Activated T-cell treated with anti-CD3 and anti-CD28 coated beads for 1 hour (primary cell): ENCODE measurements around the gene CBX6.

Experiments
- DNase-seq: peaks from one replicate; pipeline ENCODE4 v3.0.0-alpha.2; 2020; ENCODE audit warnings: low read depth

The CBX6 gene

GRCh38 chr22:38873469-38874411, 1.7 kb upstream of the CBX6 start:
- DNase-seq = peak; percentile 43

- no peak for DNase-seq
Measured at GRCh38 chr22:38872831-38873248, 824 bp upstream of the CBX6 start.

- DNase-seq = no peak
Measured at GRCh38 chr22:38871360-38872171, 450 bp downstream of the CBX6 start.

- no peak for DNase-seq
Measured at GRCh38 chr22:38870791-38871359, 1.1 kb downstream of the CBX6 start.

- DNase-seq = peak; percentile 86
Measured at GRCh38 chr22:38870312-38870741, 1.7 kb downstream of the CBX6 start.

GRCh38 chr22:38869663-38870062, 2.4 kb downstream of the CBX6 start:
- DNase-seq = no peak

- DNase-seq = peak; percentile 88
Measured at GRCh38 chr22:38868886-38869381, 3.1 kb downstream of the CBX6 start.

- DNase-seq = no peak
Measured at GRCh38 chr22:38868286-38868721, 3.7 kb downstream of the CBX6 start.

GRCh38 chr22:38867471-38868285, 4.3 kb downstream of the CBX6 start:
- no peak for DNase-seq

- DNase-seq = no peak
Measured at GRCh38 chr22:38867124-38867455, 4.9 kb downstream of the CBX6 start.

- no peak for DNase-seq
Measured at GRCh38 chr22:38866399-38867123, 5.5 kb downstream of the CBX6 start.

GRCh38 chr22:38866024-38866398, 6.0 kb downstream of the CBX6 start:
- no peak for DNase-seq

- DNase-seq = no peak
Measured at GRCh38 chr22:38865201-38866023, 6.6 kb downstream of the CBX6 start.

- no peak for DNase-seq
Measured at GRCh38 chr22:38864361-38865191, 7.4 kb downstream of the CBX6 start.

GRCh38 chr22:38863531-38864131, 8.4 kb downstream of the CBX6 start:
- no peak for DNase-seq

- DNase-seq = no peak
Measured at GRCh38 chr22:38862375-38863329, 9.4 kb downstream of the CBX6 start.

GRCh38 chr22:38861927-38862326, 10.1 kb downstream of the CBX6 start:
- DNase-seq = no peak
